Esophagus muscularis mucosa (tissue), 4 donors: ENCODE results near the gene PHLPP2. TPM values are rescaled to one million over a fixed set of nuclear protein-coding genes. Genes with fewer than 3 reads are reported as not detected.

Experiments
- DNase-seq: peaks from one replicate; pipeline ENCODE4 v3.0.0-alpha.2; 2017; ENCODE audit errors: extremely low spot score
- H3K27ac ChIP-seq, 4 donors: fragments of 200-600 bp; sonication (generic); replicated peaks in 1 of 4; 1 replicate in 3 of 4; 2 replicates in 1 of 4; pipeline ENCODE4 v1.5.1; 2016 to 2019; ENCODE audit warnings: mild to moderate bottlenecking in 1 of 4
- H3K27me3 ChIP-seq, 4 donors: fragments of 200-600 bp; sonication (generic); one replicate each; pipeline versions ENCODE4 v1.5.1 to v1.6.0; 2016 to 2019
- H3K36me3 ChIP-seq, 4 donors: fragments of 200-600 bp; sonication (generic); one replicate each; pipeline ENCODE4 v1.5.1; 2016 to 2019
- H3K4me1 ChIP-seq, 4 donors: fragments of 200-600 bp; sonication (generic); one replicate each; pipeline ENCODE4 v1.5.1; 2016 to 2019
- H3K4me3 ChIP-seq, 4 donors: fragments of 200-600 bp; sonication (generic); 1 replicate in 2 of 4; 2 replicates in 2 of 4; pipeline ENCODE4 v1.5.1; 2016 to 2019; ENCODE audit warnings: mild to moderate bottlenecking in 4 of 4, moderate library complexity in 1 of 4
- H3K9me3 ChIP-seq, 4 donors: fragments of 200-600 bp; sonication (generic); 1 replicate in 3 of 4; 2 replicates in 1 of 4; pipeline ENCODE4 v1.5.1; 2016 to 2019
- CTCF ChIP-seq, 3 experiments: fragments of 200-600 bp in 2 of 3; fragments of 450-650 bp in 1 of 3; sonication (generic) in 2 of 3; IDR thresholded peaks; one replicate each; pipeline ENCODE4 v1.5.1; 2017 to 2019; ENCODE audit warnings: antibody characterized with exemption in 3 of 3, mild to moderate bottlenecking in 2 of 3, moderate library complexity in 1 of 3
- EP300 ChIP-seq: sonication (generic); formaldehyde crosslinking; IDR thresholded peaks from one replicate; pipeline ENCODE4 v1.6.1; 2017; ENCODE audit warnings: antibody characterized with exemption
- POLR2A ChIP-seq: fragments of 450-650 bp; IDR thresholded peaks from one replicate; pipeline ENCODE4 v1.6.1; 2017; ENCODE audit warnings: antibody characterized with exemption, moderate library complexity, mild to moderate bottlenecking, low read depth
- POLR2AphosphoS5 ChIP-seq, 2 donors: sonication (generic); formaldehyde crosslinking; IDR thresholded peaks; one replicate each; pipeline ENCODE4 v1.6.1; 2017; ENCODE audit warnings: antibody characterized with exemption in 2 of 2
- WGBS: methylation state at CpG from one replicate; pipeline ENCODE4 v1.1.5; 2018; 5-methylcytosine and 5-hydroxymethylcytosine counted together
- intact Hi-C: fragments of 100-400 bp; cut with DNase I; formaldehyde crosslinking; loops from one replicate; pipeline ENCODE4 v1.15.1; 2023
- total RNA-seq, 4 donors: library from RNA; depleted of rRNA; stranded (reverse); fragments of >200 nt; gene quantifications; one replicate each; pipeline versions ENCODE4 v1.1.0 to v1.2.1, GENCODE V29; 2016

Gene PHLPP2
- total RNA-seq, 4 donors from 2014 or later: 10.4 to 21.1 (median 17.0) TPM

GRCh38 chr16:71628810-71629209, 95.7 kb downstream of the PHLPP2 start:
- intact Hi-C loops: no loop called here
- 39% methylated on average over 5 of the region's 5 CpGs for WGBS
- Histone ChIP-seq H3K4me3 (no peak overlapping the region), H3K27me3 (peaks cover 0 to 43% (median 24%) of the 10 kb centered on the region in 4 donors), H3K9me3 (no peaks in the 10 kb centered on the region), H3K36me3 (no peaks in the 10 kb centered on the region), H3K4me1 (peaks cover 13 to 15% (median 14%) of the 10 kb centered on the region in 4 donors), H3K27ac (no peak overlapping the region)
- TF ChIP-seq POLR2A (no peak), CTCF (IDR thresholded peaks at IDR 0.05) (no peak), POLR2AphosphoS5 (IDR thresholded peaks at IDR 0.05) (no peak), EP300 (no peak)
- no peak for DNase-seq

GRCh38 chr16:71627731-71628181, 96.7 kb downstream of the PHLPP2 start:
- intact Hi-C loops: no loop called here
- Histone ChIP-seq H3K4me1 (peaks cover 13 to 15% (median 14%) of the 10 kb centered on the region in 4 donors), H3K9me3 (peaks cover 0 to under 1% (median 0%) of the 10 kb centered on the region in 4 donors), H3K27me3 (peaks cover 0 to 51% (median 24%) of the 10 kb centered on the region in 4 donors), H3K36me3 (no peaks in the 10 kb centered on the region), H3K4me3 (no peak overlapping the region), H3K27ac (no peak overlapping the region)
- TF ChIP-seq POLR2A: no peak
- no peak for TF ChIP-seq CTCF (IDR thresholded peaks at IDR 0.05)
- TF ChIP-seq EP300: no peak
- TF ChIP-seq POLR2AphosphoS5 (IDR thresholded peaks at IDR 0.05): no peak
- no peak for DNase-seq
- 40% methylated on average over 7 of the region's 7 CpGs for WGBS

- Histone ChIP-seq H3K4me3 (peak overlapping the region; percentile 38 to 50 (median 46)), H3K27me3 (peaks cover 0 to 58% (median 24%) of the 10 kb centered on the region in 4 donors), H3K4me1 (peaks cover 13 to 15% (median 14%) of the 10 kb centered on the region in 4 donors), H3K27ac (no peak overlapping the region), H3K36me3 (no peaks in the 10 kb centered on the region), H3K9me3 (peaks cover 0 to 8% (median 0%) of the 10 kb centered on the region in 4 donors)
- TF ChIP-seq POLR2A (no peak), EP300 (no peak), POLR2AphosphoS5 (IDR thresholded peaks at IDR 0.05) (no peak), CTCF (IDR thresholded peaks at IDR 0.05) (no peak)
- intact Hi-C loops: no loop called here
- DNase-seq: no peak
- 0% methylated on average over 5 of the region's 13 CpGs for WGBS
Measured at GRCh38 chr16:71626858-71627213, 97.7 kb downstream of the PHLPP2 start.

- Histone ChIP-seq H3K36me3 (no peaks in the 10 kb centered on the region), H3K9me3 (peaks cover 0 to 8% (median 0%) of the 10 kb centered on the region in 4 donors), H3K27me3 (peaks cover 0 to 64% (median 24%) of the 10 kb centered on the region in 4 donors), H3K27ac (no peak within 1 kb of the TSS), H3K4me1 (peaks cover 13 to 15% (median 14%) of the 10 kb centered on the region in 4 donors), H3K4me3 (peak within 1 kb of the TSS; percentile 38 to 50 (median 46))
- TF ChIP-seq POLR2AphosphoS5 (IDR thresholded peaks at IDR 0.05) (no peak), CTCF (IDR thresholded peaks at IDR 0.05) (no peak)
- WGBS: under 1% methylated on average over 15 of the region's 98 CpGs
- no peak for DNase-seq
- intact Hi-C loops: no loop called here
Measured at GRCh38 chr16:71626018-71626857, 98.3 kb downstream of the PHLPP2 start, which contains the start of gene MARVELD3. Gene MARVELD3 (plus strand): TSS chr16:71626184. CDS start chr16:71626230, 46 bp downstream.
